ENCODE results near the gene GFOD1.
A peak's percentile ranks its signal among the peaks of the same experiment; 100 is the strongest.
"Not testable (repeated sequence)": the region's sequence is repeated elsewhere in the genome, so short reads cannot be mapped to it uniquely, and the experiment has no call there.

Gene GFOD1

GRCh38 chr6:13331516-13332348, 155.7 kb downstream of the GFOD1 start:
- H3K27me3 ChIP-seq (replicated peaks; ENCODE audit: control insufficient read depth, insufficient read depth, low read length), result no peaks in the 10 kb centered on the region
- no peaks in the 10 kb centered on the region for H3K36me3 ChIP-seq (ENCODE audit: control insufficient read depth, insufficient read depth, low read length, severe bottlenecking)
- DNase-seq (ENCODE audit: low read depth), result peak; percentile 78
- H3K4me3 ChIP-seq (ENCODE audit: low read length), result no peak overlapping the region
- H3K4me1 ChIP-seq (ENCODE audit: control insufficient read depth, insufficient read depth, low read length), result peaks cover 15% of the 10 kb centered on the region
- H3K9ac ChIP-seq (ENCODE audit: low read length), result no peak overlapping the region
- H3K9me3 ChIP-seq (ENCODE audit: control insufficient read depth, low read length), result no peaks in the 10 kb centered on the region

GRCh38 chr6:13328875-13329183, 158.6 kb downstream of the GFOD1 start:
- Histone ChIP-seq H3K9me3 (ENCODE audit: control insufficient read depth, low read length) (no peaks in the 10 kb centered on the region), H3K4me1 (ENCODE audit: control insufficient read depth, insufficient read depth, low read length) (peaks cover 16% of the 10 kb centered on the region), H3K9ac (ENCODE audit: low read length) (peak overlapping the region; percentile 92), H3K27me3 (replicated peaks; ENCODE audit: control insufficient read depth, insufficient read depth, low read length) (no peaks in the 10 kb centered on the region), H3K4me3 (ENCODE audit: low read length) (peak overlapping the region; percentile 95), H3K36me3 (ENCODE audit: control insufficient read depth, insufficient read depth, low read length, severe bottlenecking) (peaks cover 15% of the 10 kb centered on the region)
- DNase-seq (ENCODE audit: low read depth), result no peak

- peak within 1 kb of the TSS; percentile 95 for H3K4me3 ChIP-seq (ENCODE audit: low read length)
- H3K27me3 ChIP-seq (replicated peaks; ENCODE audit: control insufficient read depth, insufficient read depth, low read length), result no peaks in the 10 kb centered on the region
- no peaks in the 10 kb centered on the region for H3K9me3 ChIP-seq (ENCODE audit: control insufficient read depth, low read length)
- peak; percentile 97 for DNase-seq (ENCODE audit: low read depth)
- H3K9ac ChIP-seq (ENCODE audit: low read length), result peak within 1 kb of the TSS; percentile 92
- peaks cover 16% of the 10 kb centered on the region for H3K4me1 ChIP-seq (ENCODE audit: control insufficient read depth, insufficient read depth, low read length)
- H3K36me3 ChIP-seq (ENCODE audit: control insufficient read depth, insufficient read depth, low read length, severe bottlenecking), result peaks cover 21% of the 10 kb centered on the region
Observed at GRCh38 chr6:13328076-13328874, 159.1 kb downstream of the GFOD1 start, which contains the start of gene TBC1D7. Gene TBC1D7 (minus strand): TSS chr6:13328537. CDS start chr6:13326898, 1,639 bp downstream.

- Histone ChIP-seq H3K27me3 (replicated peaks; ENCODE audit: control insufficient read depth, insufficient read depth, low read length) (no peaks in the 10 kb centered on the region), H3K36me3 (ENCODE audit: control insufficient read depth, insufficient read depth, low read length, severe bottlenecking) (peaks cover 24% of the 10 kb centered on the region), H3K4me1 (ENCODE audit: control insufficient read depth, insufficient read depth, low read length) (peaks cover 16% of the 10 kb centered on the region), H3K9ac (ENCODE audit: low read length) (peak overlapping the region; percentile 92), H3K9me3 (ENCODE audit: control insufficient read depth, low read length) (no peaks in the 10 kb centered on the region), H3K4me3 (ENCODE audit: low read length) (peak overlapping the region; percentile 95)
- peak; percentile 39 for DNase-seq (ENCODE audit: low read depth)
Observed at GRCh38 chr6:13327691-13328075, 159.7 kb downstream of the GFOD1 start.

- H3K9me3 ChIP-seq (ENCODE audit: control insufficient read depth, low read length); H3K9ac ChIP-seq (ENCODE audit: low read length); H3K27me3 ChIP-seq (replicated peaks; ENCODE audit: control insufficient read depth, insufficient read depth, low read length); DNase-seq (ENCODE audit: low read depth); H3K4me3 ChIP-seq (ENCODE audit: low read length): not testable (repeated sequence)
- Histone ChIP-seq H3K4me1 (ENCODE audit: control insufficient read depth, insufficient read depth, low read length) (peaks cover 16% of the 10 kb centered on the region), H3K36me3 (ENCODE audit: control insufficient read depth, insufficient read depth, low read length, severe bottlenecking) (peaks cover 40% of the 10 kb centered on the region)
Observed at GRCh38 chr6:13326031-13326586, 161.3 kb downstream of the GFOD1 start.

- H3K9ac ChIP-seq (ENCODE audit: low read length), result no peak overlapping the region
- H3K36me3 ChIP-seq (ENCODE audit: control insufficient read depth, insufficient read depth, low read length, severe bottlenecking), result peaks cover 94% of the 10 kb centered on the region
- H3K9me3 ChIP-seq (ENCODE audit: control insufficient read depth, low read length), result no peaks in the 10 kb centered on the region
- H3K4me3 ChIP-seq (ENCODE audit: low read length), result no peak overlapping the region
- H3K27me3 ChIP-seq (replicated peaks; ENCODE audit: control insufficient read depth, insufficient read depth, low read length), result no peaks in the 10 kb centered on the region
- no peak for DNase-seq (ENCODE audit: low read depth)
- H3K4me1 ChIP-seq (ENCODE audit: control insufficient read depth, insufficient read depth, low read length), result no peaks in the 10 kb centered on the region
Observed at GRCh38 chr6:13319891-13320564, 167.4 kb downstream of the GFOD1 start.

GRCh38 chr6:13318821-13319220, 168.6 kb downstream of the GFOD1 start:
- Histone ChIP-seq H3K9ac (ENCODE audit: low read length) (no peak overlapping the region), H3K4me3 (ENCODE audit: low read length) (no peak overlapping the region), H3K27me3 (replicated peaks; ENCODE audit: control insufficient read depth, insufficient read depth, low read length) (no peaks in the 10 kb centered on the region), H3K36me3 (ENCODE audit: control insufficient read depth, insufficient read depth, low read length, severe bottlenecking) (peaks cover 94% of the 10 kb centered on the region), H3K4me1 (ENCODE audit: control insufficient read depth, insufficient read depth, low read length) (no peaks in the 10 kb centered on the region), H3K9me3 (ENCODE audit: control insufficient read depth, low read length) (no peaks in the 10 kb centered on the region)
- DNase-seq (ENCODE audit: low read depth), result no peak

- Histone ChIP-seq H3K4me1 (ENCODE audit: control insufficient read depth, insufficient read depth, low read length) (no peaks in the 10 kb centered on the region), H3K36me3 (ENCODE audit: control insufficient read depth, insufficient read depth, low read length, severe bottlenecking) (peaks cover 87% of the 10 kb centered on the region), H3K27me3 (replicated peaks; ENCODE audit: control insufficient read depth, insufficient read depth, low read length) (no peaks in the 10 kb centered on the region), H3K9me3 (ENCODE audit: control insufficient read depth, low read length) (no peaks in the 10 kb centered on the region), H3K9ac (ENCODE audit: low read length) (no peak overlapping the region), H3K4me3 (ENCODE audit: low read length) (no peak overlapping the region)
- no peak for DNase-seq (ENCODE audit: low read depth)
Observed at GRCh38 chr6:13315896-13316295, 171.5 kb downstream of the GFOD1 start.

- no peak for DNase-seq (ENCODE audit: low read depth)
- H3K36me3 ChIP-seq (ENCODE audit: control insufficient read depth, insufficient read depth, low read length, severe bottlenecking), result peaks cover 80% of the 10 kb centered on the region
- H3K9me3 ChIP-seq (ENCODE audit: control insufficient read depth, low read length), result no peaks in the 10 kb centered on the region
- no peak overlapping the region for H3K9ac ChIP-seq (ENCODE audit: low read length)
- H3K27me3 ChIP-seq (replicated peaks; ENCODE audit: control insufficient read depth, insufficient read depth, low read length), result no peaks in the 10 kb centered on the region
- no peaks in the 10 kb centered on the region for H3K4me1 ChIP-seq (ENCODE audit: control insufficient read depth, insufficient read depth, low read length)
- no peak overlapping the region for H3K4me3 ChIP-seq (ENCODE audit: low read length)
Observed at GRCh38 chr6:13314806-13315205, 172.6 kb downstream of the GFOD1 start.

GRCh38 chr6:13311155-13311554, 176.2 kb downstream of the GFOD1 start:
- Histone ChIP-seq H3K4me3 (ENCODE audit: low read length) (no peak overlapping the region), H3K9me3 (ENCODE audit: control insufficient read depth, low read length) (no peaks in the 10 kb centered on the region), H3K4me1 (ENCODE audit: control insufficient read depth, insufficient read depth, low read length) (peaks cover 6% of the 10 kb centered on the region), H3K36me3 (ENCODE audit: control insufficient read depth, insufficient read depth, low read length, severe bottlenecking) (peaks cover 70% of the 10 kb centered on the region), H3K9ac (ENCODE audit: low read length) (no peak overlapping the region), H3K27me3 (replicated peaks; ENCODE audit: control insufficient read depth, insufficient read depth, low read length) (no peaks in the 10 kb centered on the region)
- DNase-seq (ENCODE audit: low read depth), result no peak

GRCh38 chr6:13308332-13308731, 179.1 kb downstream of the GFOD1 start:
- Histone ChIP-seq H3K27me3 (replicated peaks; ENCODE audit: control insufficient read depth, insufficient read depth, low read length) (no peaks in the 10 kb centered on the region), H3K9ac (ENCODE audit: low read length) (no peak overlapping the region), H3K4me1 (ENCODE audit: control insufficient read depth, insufficient read depth, low read length) (peaks cover 25% of the 10 kb centered on the region), H3K4me3 (ENCODE audit: low read length) (no peak overlapping the region), H3K9me3 (ENCODE audit: control insufficient read depth, low read length) (no peaks in the 10 kb centered on the region), H3K36me3 (ENCODE audit: control insufficient read depth, insufficient read depth, low read length, severe bottlenecking) (peaks cover 56% of the 10 kb centered on the region)
- no peak for DNase-seq (ENCODE audit: low read depth)
